ENCODE data around the gene SNAPC2.

DNA sequence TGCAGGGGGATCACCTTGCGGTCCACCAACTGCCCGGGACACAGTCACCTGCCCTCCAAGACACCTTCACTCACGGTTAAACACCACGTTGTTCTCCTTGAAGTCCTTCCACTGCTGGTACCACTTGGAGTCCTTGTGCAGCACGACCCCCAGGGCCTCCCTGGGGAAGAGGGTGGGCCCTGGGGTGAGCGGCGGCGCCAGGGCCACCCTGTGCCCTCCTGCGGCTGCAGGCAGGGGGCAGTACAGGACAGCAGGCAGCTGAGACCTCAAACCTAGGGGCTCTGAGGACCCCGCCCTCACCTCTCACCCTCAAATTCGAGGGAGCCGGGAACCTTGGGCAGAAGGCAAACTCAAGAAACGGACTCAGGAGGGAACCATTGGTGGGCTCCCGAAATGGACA, 13.3 kb downstream of the SNAPC2 start:
- TF ChIP-seq, protein P1, sequence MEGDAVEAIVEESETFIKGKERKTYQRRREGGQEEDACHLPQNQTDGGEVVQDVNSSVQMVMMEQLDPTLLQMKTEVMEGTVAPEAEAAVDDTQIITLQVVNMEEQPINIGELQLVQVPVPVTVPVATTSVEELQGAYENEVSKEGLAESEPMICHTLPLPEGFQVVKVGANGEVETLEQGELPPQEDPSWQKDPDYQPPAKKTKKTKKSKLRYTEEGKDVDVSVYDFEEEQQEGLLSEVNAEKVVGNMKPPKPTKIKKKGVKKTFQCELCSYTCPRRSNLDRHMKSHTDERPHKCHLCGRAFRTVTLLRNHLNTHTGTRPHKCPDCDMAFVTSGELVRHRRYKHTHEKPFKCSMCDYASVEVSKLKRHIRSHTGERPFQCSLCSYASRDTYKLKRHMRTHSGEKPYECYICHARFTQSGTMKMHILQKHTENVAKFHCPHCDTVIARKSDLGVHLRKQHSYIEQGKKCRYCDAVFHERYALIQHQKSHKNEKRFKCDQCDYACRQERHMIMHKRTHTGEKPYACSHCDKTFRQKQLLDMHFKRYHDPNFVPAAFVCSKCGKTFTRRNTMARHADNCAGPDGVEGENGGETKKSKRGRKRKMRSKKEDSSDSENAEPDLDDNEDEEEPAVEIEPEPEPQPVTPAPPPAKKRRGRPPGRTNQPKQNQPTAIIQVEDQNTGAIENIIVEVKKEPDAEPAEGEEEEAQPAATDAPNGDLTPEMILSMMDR (IDR thresholded peaks at IDR 0.05; ENCODE audit: low read length) = peak; percentile 41
- no peak for TF ChIP-seq EZH2 (optimal IDR thresholded peaks at IDR 0.05; ENCODE audit: low read depth, low read length)
